Measurements from ENCODE around the gene COL11A2.
A peak's percentile ranks its signal among the peaks of the same experiment; 100 is the strongest.

COL11A2 gene

GRCh38 chr6:33171016-33171879 is 21.0 kb downstream of the COL11A2 start:
- DNase-seq: no peak

- DNase-seq: no peak
These were observed 21.9 kb downstream of the COL11A2 start for GRCh38 chr6:33170176-33171015.

- DNase-seq: no peak
These were observed 22.7 kb downstream of the COL11A2 start for GRCh38 chr6:33169291-33170175.

- DNase-seq: no peak
These were observed 23.6 kb downstream of the COL11A2 start for GRCh38 chr6:33168639-33169038.

GRCh38 chr6:33168284-33168601 is 24.0 kb downstream of the COL11A2 start:
- no peak for DNase-seq

GRCh38 chr6:33167374-33168283 is 24.6 kb downstream of the COL11A2 start:
- DNase-seq: no peak

GRCh38 chr6:33166811-33167210 is 25.5 kb downstream of the COL11A2 start:
- DNase-seq: no peak

GRCh38 chr6:33166363-33166762 is 25.9 kb downstream of the COL11A2 start:
- DNase-seq: no peak

- DNase-seq: no peak
These were observed 26.5 kb downstream of the COL11A2 start for GRCh38 chr6:33165581-33166258.

GRCh38 chr6:33164665-33165373 is 27.4 kb downstream of the COL11A2 start:
- DNase-seq: no peak

- no peak for DNase-seq
These were observed 28.1 kb downstream of the COL11A2 start for GRCh38 chr6:33164176-33164575.

- no peak for DNase-seq
These were observed 28.7 kb downstream of the COL11A2 start for GRCh38 chr6:33163540-33163939.

GRCh38 chr6:33161354-33162331 is 30.6 kb downstream of the COL11A2 start:
- DNase-seq: peak; percentile 70

- DNase-seq: no peak
These were observed 31.4 kb downstream of the COL11A2 start for GRCh38 chr6:33160728-33161344.

- no peak for DNase-seq
These were observed 32.2 kb downstream of the COL11A2 start for GRCh38 chr6:33160096-33160495.

GRCh38 chr6:33156964-33157363 is 35.3 kb downstream of the COL11A2 start:
- DNase-seq: no peak

GRCh38 chr6:33156561-33156960 is 35.7 kb downstream of the COL11A2 start:
- no peak for DNase-seq

- DNase-seq: no peak
These were observed 37.9 kb downstream of the COL11A2 start for GRCh38 chr6:33154349-33154748.

- DNase-seq: no peak
These were observed 41.2 kb downstream of the COL11A2 start for GRCh38 chr6:33151050-33151449.

Data from activated gamma-delta T cell (primary cell).